Activated B cell treated with CpG ODN at 0.5 μM for 24 hours (primary cell): Measurements from ENCODE around the gene HRH2. TPM values are rescaled to one million over a fixed set of nuclear protein-coding genes. Genes with fewer than 3 reads are reported as not detected.

Source experiments
- ATAC-seq: fragments of 200-7000 bp; cut with Tn5 transposase; one replicate; pipeline ENCODE4 v1.10.0; 2021; ENCODE audit warnings: low read depth, mild to moderate bottlenecking, moderate library complexity
- CTCF ChIA-PET: fragments of 350-600 bp; sonication (Branson Sonifier 250); formaldehyde crosslinking; loops from one replicate; lab custom pipeline; 2021; ENCODE audit warnings: antibody characterized with exemption; lab: Charles Lee
- POLR2A ChIA-PET: fragments of 350-600 bp; sonication (Branson Sonifier 250); formaldehyde crosslinking; loops from one replicate; lab custom pipeline; 2021; ENCODE audit warnings: antibody characterized with exemption; lab: Charles Lee
- DNase-seq: peaks from one replicate; pipeline ENCODE4 v3.0.0; 2022
- H3K27ac Mint-ChIP-seq: one replicate; pipeline ENCODE4 v1.8.0; 2020; ENCODE audit warnings: mixed read lengths
- H3K27me3 Mint-ChIP-seq: one replicate; pipeline ENCODE4 v1.8.0; 2021; ENCODE audit warnings: mixed read lengths
- H3K36me3 Mint-ChIP-seq: one replicate; pipeline ENCODE4 v1.8.0; 2021; ENCODE audit warnings: low read depth, mixed read lengths
- H3K4me1 Mint-ChIP-seq: one replicate; pipeline ENCODE4 v1.8.0; 2021; ENCODE audit warnings: mixed read lengths
- H3K4me3 Mint-ChIP-seq: one replicate; pipeline ENCODE4 v1.8.0; 2020; ENCODE audit warnings: mild to moderate bottlenecking, mixed read lengths
- H3K9me3 Mint-ChIP-seq: one replicate; pipeline ENCODE4 v1.8.0; 2020; ENCODE audit warnings: mixed read lengths
- CTCF ChIP-seq: fragments of 200-600 bp; IDR thresholded peaks from one replicate; pipeline ENCODE4 v1.8.0; 2022; ENCODE audit warnings: antibody characterized with exemption, mild to moderate bottlenecking
- intact Hi-C: fragments of 100-400 bp; cut with micrococcal nuclease; formaldehyde crosslinking; loops from one replicate; pipeline ENCODE4 v1.15.1; 2024
- total RNA-seq: library from RNA; stranded (reverse); gene quantifications from 2 replicates; pipeline ENCODE4 v1.2.3, GENCODE V29; 2022

HRH2 gene
- total RNA-seq, 1 donor from 2014 or later = not detected

GRCh38 chr5:175629261-175629660 lies 28.6 kb upstream of the HRH2 start:
- ChIA-PET CTCF (no interaction called here), POLR2A (no interaction called here)
- intact Hi-C loops = no loop called here

GRCh38 chr5:175629793-175630192 lies 28.1 kb upstream of the HRH2 start:
- no peak for TF ChIP-seq CTCF
- H3K27me3 Mint-ChIP-seq = no peaks in the 10 kb centered on the region
- DNase-seq = no peak
- no peak overlapping the region for H3K4me3 Mint-ChIP-seq
- ChIA-PET CTCF (no interaction called here), POLR2A (no interaction called here)
- ATAC-seq = no peak
- H3K36me3 Mint-ChIP-seq = no peaks in the 10 kb centered on the region
- intact Hi-C loops = no loop called here
- no peaks in the 10 kb centered on the region for H3K4me1 Mint-ChIP-seq
- H3K27ac Mint-ChIP-seq = no peak overlapping the region
- H3K9me3 Mint-ChIP-seq = peaks cover 15% of the 10 kb centered on the region

More at GRCh38 chr5:175629261-175629660, 28.6 kb upstream of the HRH2 start:
- H3K27me3 Mint-ChIP-seq = no peaks in the 10 kb centered on the region
- H3K27ac Mint-ChIP-seq = no peak overlapping the region
- no peak for ATAC-seq
- no peak for TF ChIP-seq CTCF
- no peak overlapping the region for H3K4me3 Mint-ChIP-seq
- peaks cover 15% of the 10 kb centered on the region for H3K9me3 Mint-ChIP-seq
- no peak for DNase-seq
- no peaks in the 10 kb centered on the region for H3K4me1 Mint-ChIP-seq
- no peaks in the 10 kb centered on the region for H3K36me3 Mint-ChIP-seq

GRCh38 chr5:175635854-175636584 lies 21.9 kb upstream of the HRH2 start:
- no peaks in the 10 kb centered on the region for H3K27me3 Mint-ChIP-seq
- H3K27ac Mint-ChIP-seq = no peak overlapping the region
- CTCF ChIA-PET = no interaction called here
- no peak for DNase-seq
- TF ChIP-seq CTCF = no peak
- POLR2A ChIA-PET = no interaction called here
- no peak overlapping the region for H3K4me3 Mint-ChIP-seq
- H3K4me1 Mint-ChIP-seq = no peaks in the 10 kb centered on the region
- H3K36me3 Mint-ChIP-seq = no peaks in the 10 kb centered on the region
- H3K9me3 Mint-ChIP-seq = peaks cover 3% of the 10 kb centered on the region
- intact Hi-C loops = no loop called here
- ATAC-seq = no peak

GRCh38 chr5:175638305-175638704 lies 19.6 kb upstream of the HRH2 start:
- intact Hi-C loops = no loop called here
- Mint-ChIP-seq H3K4me3 (no peak overlapping the region), H3K4me1 (no peaks in the 10 kb centered on the region), H3K9me3 (peaks cover 3% of the 10 kb centered on the region), H3K27ac (no peak overlapping the region), H3K36me3 (no peaks in the 10 kb centered on the region), H3K27me3 (no peaks in the 10 kb centered on the region)
- DNase-seq (no peak), ATAC-seq (no peak)
- CTCF ChIA-PET = no interaction called here
- TF ChIP-seq CTCF = no peak
- POLR2A ChIA-PET = no interaction called here

GRCh38 chr5:175640106-175640775 lies 17.6 kb upstream of the HRH2 start:
- Mint-ChIP-seq H3K4me3 (no peak overlapping the region), H3K4me1 (no peaks in the 10 kb centered on the region), H3K9me3 (peaks cover 3% of the 10 kb centered on the region), H3K27ac (no peak overlapping the region), H3K27me3 (no peaks in the 10 kb centered on the region), H3K36me3 (no peaks in the 10 kb centered on the region)
- no peak for TF ChIP-seq CTCF
- ChIA-PET CTCF (no interaction called here), POLR2A (no interaction called here)
- ATAC-seq = no peak
- no peak for DNase-seq
- intact Hi-C loops = no loop called here
